GM23248 (cell line): ENCODE data around the gene MDN1.

Experiments
- EZH2 ChIP-seq: fragments of 200-600 bp; sonication (generic); IDR thresholded peaks from 2 replicates; pipeline ENCODE4 v1.6.1; 2018; ENCODE audit warnings: antibody characterized with exemption, mild to moderate bottlenecking; ENCODE audit not compliant: insufficient read depth, poor library complexity, severe bottlenecking
- EZH2phosphoT487 ChIP-seq: fragments of 200-600 bp; sonication (generic); IDR thresholded peaks from 2 replicates; pipeline ENCODE4 v1.6.1; 2018; ENCODE audit warnings: antibody characterized with exemption, moderate library complexity, mild to moderate bottlenecking, low read depth; ENCODE audit not compliant: insufficient read depth

DNA sequence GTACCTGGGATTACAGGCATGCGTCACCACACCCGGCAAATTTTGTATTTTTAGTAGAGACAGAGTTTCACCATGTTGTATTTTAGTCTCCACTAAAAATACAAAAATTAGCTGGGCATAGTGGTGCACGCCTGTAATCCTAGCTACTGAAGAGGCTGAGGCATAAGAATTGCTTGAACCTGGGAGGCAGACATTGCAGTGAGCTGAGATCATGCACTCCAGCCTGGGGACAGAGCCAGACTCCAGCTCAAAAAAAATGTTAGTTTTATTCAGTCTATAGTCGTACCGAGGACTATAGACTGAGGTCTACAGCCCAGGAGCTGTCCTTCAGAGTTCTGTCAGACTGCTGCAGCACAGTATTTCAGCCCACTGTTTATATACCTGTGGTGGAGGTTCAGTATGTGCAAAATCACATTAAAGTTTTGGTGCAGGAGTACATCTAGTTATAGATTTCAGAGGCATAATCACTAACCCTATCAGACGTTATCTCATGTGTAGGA lies 6.5 kb upstream of the MDN1 start:
- TF ChIP-seq EZH2 (no peak), EZH2phosphoT487 (no peak)
